HUES64 (cell line): ENCODE results near the gene ERI3.

Source experiments
- H3K27ac ChIP-seq: 2 replicates; pipeline ENCODE4 v1.7.0; 2013; ENCODE audit warnings: low read depth, low read length, inconsistent platforms
- H3K27me3 ChIP-seq: 2 replicates; pipeline ENCODE4 v1.6.1; 2013; ENCODE audit warnings: mild to moderate bottlenecking, low read length; ENCODE audit not compliant: insufficient read depth
- H3K36me3 ChIP-seq: 2 replicates; pipeline ENCODE4 v1.6.1; 2013; ENCODE audit warnings: mild to moderate bottlenecking, low read length; ENCODE audit not compliant: insufficient read depth
- H3K4me1 ChIP-seq: 2 replicates; pipeline ENCODE4 v1.6.1; 2013; ENCODE audit warnings: mild to moderate bottlenecking, low read length, moderate library complexity; ENCODE audit not compliant: insufficient read depth
- H3K4me3 ChIP-seq: 2 replicates; pipeline ENCODE4 v1.5.1; 2013; ENCODE audit warnings: mild to moderate bottlenecking, low read length, moderate library complexity
- H3K9ac ChIP-seq: 2 replicates; pipeline ENCODE4 v1.6.1; 2013; ENCODE audit warnings: mild to moderate bottlenecking, low read depth, low read length
- H3K9me3 ChIP-seq: 2 replicates; pipeline ENCODE4 v1.6.1; 2013; ENCODE audit warnings: low read depth, low read length; ENCODE audit not compliant: insufficient read depth
- WGBS: fragments of 150-250, 120-280 bp; methylation state at CpG from one replicate; pipeline ENCODE4 v1.1.7; 2013; ENCODE audit warnings: missing lambda C conversion rate; 5-methylcytosine and 5-hydroxymethylcytosine counted together

Gene ERI3

GRCh38 chr1:44314452-44314851 lies 40.6 kb downstream of the ERI3 start:
- no peaks in the 10 kb centered on the region for H3K27me3 ChIP-seq
- no peak overlapping the region for H3K27ac ChIP-seq
- H3K36me3 ChIP-seq: peaks cover 65% of the 10 kb centered on the region
- H3K4me3 ChIP-seq: no peak overlapping the region
- H3K9me3 ChIP-seq: no peaks in the 10 kb centered on the region
- no peak overlapping the region for H3K9ac ChIP-seq
- H3K4me1 ChIP-seq: peaks cover 16% of the 10 kb centered on the region; the same call in 1 of the 2 replicates
- WGBS: 72% methylated on average over 5 of the region's 5 CpGs

GRCh38 chr1:44313265-44313918 lies 41.7 kb downstream of the ERI3 start:
- H3K27me3 ChIP-seq: no peaks in the 10 kb centered on the region
- WGBS: 93% methylated on average over 3 of the region's 3 CpGs
- no peak overlapping the region for H3K9ac ChIP-seq
- peaks cover 10% of the 10 kb centered on the region; the same call in 1 of the 2 replicates for H3K4me1 ChIP-seq
- H3K36me3 ChIP-seq: peaks cover 66% of the 10 kb centered on the region
- H3K9me3 ChIP-seq: no peaks in the 10 kb centered on the region
- H3K27ac ChIP-seq: no peak overlapping the region
- H3K4me3 ChIP-seq: no peak overlapping the region

GRCh38 chr1:44312399-44313196 lies 42.5 kb downstream of the ERI3 start:
- H3K4me1 ChIP-seq: peaks cover 7% of the 10 kb centered on the region; the same call in 1 of the 2 replicates
- WGBS: 93% methylated on average over 10 of the region's 10 CpGs
- H3K9ac ChIP-seq: no peak overlapping the region

GRCh38 chr1:44310006-44310405 lies 45.1 kb downstream of the ERI3 start:
- Histone ChIP-seq H3K4me1 (peaks cover 2% of the 10 kb centered on the region; the same call in 1 of the 2 replicates), H3K36me3 (peaks cover 81% of the 10 kb centered on the region), H3K4me3 (no peak overlapping the region), H3K9ac (no peak overlapping the region), H3K9me3 (no peaks in the 10 kb centered on the region), H3K27ac (no peak overlapping the region), H3K27me3 (no peaks in the 10 kb centered on the region)
- WGBS: 95% methylated on average over 3 of the region's 3 CpGs

More at GRCh38 chr1:44312399-44313196, 42.5 kb downstream of the ERI3 start:
- H3K27me3 ChIP-seq: no peaks in the 10 kb centered on the region
- no peak overlapping the region for H3K4me3 ChIP-seq
- H3K9me3 ChIP-seq: no peaks in the 10 kb centered on the region
- H3K27ac ChIP-seq: no peak overlapping the region
- H3K36me3 ChIP-seq: peaks cover 72% of the 10 kb centered on the region

- Histone ChIP-seq H3K36me3 (peaks cover 77% of the 10 kb centered on the region), H3K4me1 (peaks cover 5% of the 10 kb centered on the region; the same call in 1 of the 2 replicates), H3K27ac (no peak overlapping the region), H3K9ac (no peak overlapping the region), H3K9me3 (no peaks in the 10 kb centered on the region), H3K4me3 (no peak overlapping the region), H3K27me3 (no peaks in the 10 kb centered on the region)
- 84% methylated on average over 12 of the region's 12 CpGs for WGBS
Measured at GRCh38 chr1:44305962-44306422, 49.1 kb downstream of the ERI3 start.

- Histone ChIP-seq H3K9ac (no peak overlapping the region), H3K9me3 (no peaks in the 10 kb centered on the region), H3K4me3 (no peak overlapping the region), H3K27ac (no peak overlapping the region), H3K36me3 (peaks cover 62% of the 10 kb centered on the region), H3K4me1 (peaks cover 5% of the 10 kb centered on the region; the same call in 1 of the 2 replicates), H3K27me3 (no peaks in the 10 kb centered on the region)
- 95% methylated on average over 1 of the region's 1 CpG for WGBS
Measured at GRCh38 chr1:44303532-44303931, 51.5 kb downstream of the ERI3 start.

- Histone ChIP-seq H3K36me3 (peaks cover 62% of the 10 kb centered on the region), H3K27me3 (no peaks in the 10 kb centered on the region), H3K9ac (no peak overlapping the region), H3K27ac (no peak overlapping the region), H3K4me1 (peaks cover 5% of the 10 kb centered on the region; the same call in 1 of the 2 replicates), H3K9me3 (no peaks in the 10 kb centered on the region), H3K4me3 (no peak overlapping the region)
- WGBS: 93% methylated on average over 5 of the region's 6 CpGs
Measured at GRCh38 chr1:44302541-44302940, 52.5 kb downstream of the ERI3 start.

GRCh38 chr1:44301442-44301841 lies 53.6 kb downstream of the ERI3 start:
- Histone ChIP-seq H3K36me3 (peaks cover 62% of the 10 kb centered on the region), H3K27ac (no peak overlapping the region), H3K4me1 (peaks cover 5% of the 10 kb centered on the region; the same call in 1 of the 2 replicates), H3K9me3 (no peaks in the 10 kb centered on the region), H3K9ac (no peak overlapping the region), H3K27me3 (no peaks in the 10 kb centered on the region), H3K4me3 (no peak overlapping the region)
- WGBS: 94% methylated on average over 5 of the region's 5 CpGs

- Histone ChIP-seq H3K36me3 (peaks cover 60% of the 10 kb centered on the region), H3K4me3 (no peak overlapping the region), H3K9ac (no peak overlapping the region), H3K27me3 (no peaks in the 10 kb centered on the region), H3K27ac (no peak overlapping the region), H3K9me3 (no peaks in the 10 kb centered on the region), H3K4me1 (peaks cover 5% of the 10 kb centered on the region; the same call in 1 of the 2 replicates)
- 72% methylated on average over 7 of the region's 7 CpGs for WGBS
Measured at GRCh38 chr1:44300852-44301251, 54.2 kb downstream of the ERI3 start.

- WGBS: 98% methylated on average over 2 of the region's 2 CpGs
- peaks cover 5% of the 10 kb centered on the region; the same call in 1 of the 2 replicates for H3K4me1 ChIP-seq
- no peaks in the 10 kb centered on the region for H3K9me3 ChIP-seq
- H3K36me3 ChIP-seq: peaks cover 46% of the 10 kb centered on the region
- H3K9ac ChIP-seq: no peak overlapping the region
- H3K4me3 ChIP-seq: no peak overlapping the region
- H3K27ac ChIP-seq: no peak overlapping the region
- H3K27me3 ChIP-seq: no peaks in the 10 kb centered on the region
Measured at GRCh38 chr1:44297695-44298400, 57.2 kb downstream of the ERI3 start.

- H3K4me3 ChIP-seq: no peak overlapping the region
- peaks cover 5% of the 10 kb centered on the region; the same call in 1 of the 2 replicates for H3K4me1 ChIP-seq
- no peak overlapping the region for H3K27ac ChIP-seq
- H3K36me3 ChIP-seq: peaks cover 45% of the 10 kb centered on the region
- WGBS: 93% methylated on average over 7 of the region's 7 CpGs
- no peaks in the 10 kb centered on the region for H3K9me3 ChIP-seq
- H3K27me3 ChIP-seq: no peaks in the 10 kb centered on the region
- H3K9ac ChIP-seq: no peak overlapping the region
Measured at GRCh38 chr1:44296806-44297205, 58.3 kb downstream of the ERI3 start.
